Endothelial cell of umbilical vein (primary cell): Measurements from ENCODE around the gene TBC1D23. TPM values are rescaled to one million over a fixed set of nuclear protein-coding genes. Genes with fewer than 3 reads are reported as not detected.

Source experiments
- BruUV-seq: library from RNA; stranded (reverse); fragments of 400-500 nt; replicated peaks from 2 replicates; lab custom pipeline; 2021; lab: Mats Ljungman, UMichigan
- CTCF ChIA-PET: fragments of 300-600, 350-600 bp; sonication (Branson Sonifier 250); formaldehyde crosslinking; loops from one replicate; lab custom pipeline; 2021; ENCODE audit warnings: antibody characterized with exemption, inconsistent platforms; lab: Charles Lee
- POLR2A ChIA-PET: fragments of 300-600, 350-600 bp; sonication (Branson Sonifier 250); formaldehyde crosslinking; loops from one replicate; lab custom pipeline; 2021; ENCODE audit warnings: antibody characterized with exemption, inconsistent platforms; lab: Charles Lee
- DNase-seq: peaks from one replicate; pipeline ENCODE4 v3.0.0-alpha.2; 2011; ENCODE audit warnings: low read depth, low spot score
- FAIRE-seq: peaks from 2 replicates; lab custom pipeline; 2011; peaks lifted over from hg19 to GRCh38; lab: Jason Lieb, UNC
- H2AFZ ChIP-seq: 2 replicates; pipeline ENCODE4 v1.6.0; 2012; ENCODE audit warnings: low read depth, low read length, control low read depth, inconsistent platforms
- H3K27ac ChIP-seq: 2 replicates; pipeline ENCODE4 v1.5.1; 2011; ENCODE audit warnings: low read depth, mild to moderate bottlenecking, control low read depth, low read length, moderate library complexity; ENCODE audit not compliant: insufficient read depth
- H3K27me3 ChIP-seq, 2 experiments: 2 replicates each; pipeline versions ENCODE4 v1.6.0 to v1.6.1; 2011; ENCODE audit warnings: low read length in 2 of 2, mixed read lengths in 1 of 2; ENCODE audit not compliant: control insufficient read depth in 2 of 2, insufficient read depth in 2 of 2
- H3K36me3 ChIP-seq, 2 experiments: 2 replicates in 1 of 2; 3 replicates in 1 of 2; pipeline ENCODE4 v1.5.1; 2011; ENCODE audit warnings: low read length in 2 of 2, mild to moderate bottlenecking in 1 of 2, moderate library complexity in 1 of 2; ENCODE audit not compliant: control insufficient read depth in 2 of 2, insufficient read depth in 2 of 2; ENCODE audit errors: extremely low read depth in 1 of 2
- H3K4me1 ChIP-seq: 3 replicates; pipeline ENCODE4 v1.5.1; 2011; ENCODE audit warnings: mild to moderate bottlenecking, low read length; ENCODE audit not compliant: control insufficient read depth, insufficient read depth; ENCODE audit errors: extremely low read depth
- H3K4me2 ChIP-seq: 2 replicates; pipeline ENCODE4 v1.6.1; 2011; ENCODE audit warnings: low read length, control low read depth, mixed read lengths; ENCODE audit not compliant: insufficient read depth
- H3K4me3 ChIP-seq, 3 experiments: fragments of 200-600 bp in 1 of 3; sonication (generic), shearing (Covaris generic) in 1 of 3; replicated peaks in 1 of 3; 2 replicates each; pipeline ENCODE4 v1.5.1; 2011 to 2016; ENCODE audit warnings: control low read depth in 3 of 3, low read length in 3 of 3, mild to moderate bottlenecking in 2 of 3, inconsistent platforms in 1 of 3, low read depth in 1 of 3, moderate library complexity in 1 of 3; ENCODE audit not compliant: insufficient read depth in 1 of 3
- H3K79me2 ChIP-seq: 2 replicates; pipeline ENCODE4 v1.6.0; 2012; ENCODE audit warnings: low read length, inconsistent platforms; ENCODE audit not compliant: control insufficient read depth, insufficient read depth
- H3K9ac ChIP-seq: replicated peaks from 2 replicates; pipeline ENCODE3; 2011; ENCODE audit warnings: low read length, control low read depth; ENCODE audit not compliant: insufficient read depth; ENCODE audit errors: extremely low read depth
- H3K9me1 ChIP-seq: replicated peaks from 3 replicates; pipeline ENCODE4 v1.6.0; 2011; ENCODE audit warnings: mild to moderate bottlenecking, low read length; ENCODE audit not compliant: control insufficient read depth, insufficient read depth; ENCODE audit errors: extremely low read depth
- H3K9me3 ChIP-seq: replicated peaks from 2 replicates; pipeline ENCODE4 v1.5.1; 2012; ENCODE audit warnings: low read length, inconsistent platforms; ENCODE audit not compliant: control insufficient read depth, insufficient read depth
- H4K20me1 ChIP-seq: replicated peaks from 2 replicates; pipeline ENCODE3; 2011; ENCODE audit warnings: mild to moderate bottlenecking, low read length; ENCODE audit not compliant: control insufficient read depth, insufficient read depth; ENCODE audit errors: extremely low read depth
- EZH2 ChIP-seq: IDR thresholded peaks from 2 replicates; pipeline ENCODE4 v1.6.1; 2012; ENCODE audit warnings: borderline replicate concordance, low read depth, mild to moderate bottlenecking, moderate library complexity, low read length, inconsistent platforms; ENCODE audit not compliant: severe bottlenecking
- GATA2 ChIP-seq: IDR thresholded peaks from 2 replicates; pipeline ENCODE4 v1.7.0; 2011; ENCODE audit warnings: low read depth, mild to moderate bottlenecking, moderate library complexity, mixed read lengths, low read length; ENCODE audit not compliant: insufficient read length, insufficient read depth
- JUN ChIP-seq: IDR thresholded peaks from 2 replicates; pipeline ENCODE4 v1.6.1; 2011; ENCODE audit warnings: borderline replicate concordance, low read depth; ENCODE audit not compliant: insufficient read length, insufficient read depth
- MAX ChIP-seq: IDR thresholded peaks from 2 replicates; pipeline ENCODE4 v1.6.1; 2011; ENCODE audit not compliant: insufficient read depth, insufficient read length
- MYC ChIP-seq: IDR thresholded peaks from one replicate; pipeline ENCODE4 v1.6.1; 2011; ENCODE audit warnings: mild to moderate bottlenecking, low read depth, low read length
- POLR2A ChIP-seq: IDR thresholded peaks from 2 replicates; pipeline ENCODE4 v1.6.1; 2012; ENCODE audit warnings: low read depth, mild to moderate bottlenecking, control low read depth, low read length
- POLR2AphosphoS5 ChIP-seq: IDR thresholded peaks from 2 replicates; pipeline ENCODE4 v1.6.1; 2012; ENCODE audit warnings: low read depth, mild to moderate bottlenecking, control low read depth, low read length, moderate library complexity; ENCODE audit not compliant: insufficient read depth
- dilution Hi-C: fragments of 300-500 bp; cut with MboI; formaldehyde crosslinking; loops from one replicate; pipeline ENCODE4 v1.15.0; 2019; ENCODE audit warnings: low sequenced_read_pairs; ENCODE audit not compliant: extremely low pct_ligation_motif_present
- intact Hi-C: fragments of 100-400 bp; cut with micrococcal nuclease; formaldehyde crosslinking; loops from one replicate; pipeline ENCODE4 v1.10.0; 2022
- polyA plus RNA-seq, 4 experiments: library from polyadenylated mRNA; depleted of rRNA in 3 of 4; stranded (reverse) in 3 of 4; unstranded in 1 of 4; fragments of >200 nt; gene quantifications; 2 replicates each; pipeline versions ENCODE4 v1.2.1 to v1.2.3, GENCODE V29; 2011 to 2012; ENCODE audit warnings: missing spikeins in 1 of 4
- total RNA-seq: library from RNA; stranded (reverse); gene quantifications from 2 replicates; pipeline ENCODE4 v1.2.3, GENCODE V29; 2021
- TF ChIP-seq, protein P1 (sequence below), 2 donors: IDR thresholded peaks; 1 replicate in 1 of 2; 2 replicates in 1 of 2; pipeline ENCODE4 v1.5.1; 2011; ENCODE audit warnings: low read length in 2 of 2, mild to moderate bottlenecking in 2 of 2, moderate library complexity in 2 of 2, control low read depth in 1 of 2, inconsistent platforms in 1 of 2, low read depth in 1 of 2; ENCODE audit not compliant: insufficient read depth in 1 of 2; ENCODE audit errors: extremely low read depth in 1 of 2

TBC1D23 gene
- total and polyA plus RNA-seq, 2 donors (not counting 3 experiments of a cell fraction or from before 2014, with no cell fraction given): 10.3 to 34.8 TPM

DNA sequence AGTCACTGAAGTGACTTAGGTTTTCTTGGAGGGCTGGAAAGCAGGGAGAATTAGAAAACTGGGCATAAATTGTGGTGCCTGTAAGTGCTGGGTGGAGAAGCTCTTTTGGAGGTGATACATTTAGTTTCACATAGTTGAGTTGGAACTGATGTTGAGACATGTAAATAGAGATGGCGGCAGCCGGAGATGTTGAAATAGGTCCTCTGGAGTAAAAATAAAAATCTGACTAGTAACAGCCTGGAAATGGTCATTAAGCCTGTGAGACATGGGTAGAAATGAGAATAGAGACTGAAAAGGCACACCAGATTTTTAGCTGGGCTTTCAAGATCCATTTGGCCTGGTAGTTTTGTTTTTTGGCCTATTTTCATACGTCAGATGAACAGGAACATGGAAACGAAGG, 70.9 kb downstream of the TBC1D23 start:
- ChIA-PET CTCF (interaction anchor here (0.6 to 2.2 kb wide), 7 partner anchors 9 to 506 kb away, joined by 3 to 7 read pairs (median 5); no protein-coding TSS in a partner anchor), POLR2A (interaction anchor here (0.6 kb wide), 1 partner anchor 153 kb away, joined by 3 read pairs; no protein-coding TSS in a partner anchor)
- BruUV-seq: no TSS peak
- Histone ChIP-seq H4K20me1 (no peaks in the 10 kb centered on the region), H3K9me1 (no peaks in the 10 kb centered on the region), H3K79me2 (no peaks in the 10 kb centered on the region), H2AFZ (no peak overlapping the region), H3K27me3 (no peaks in the 10 kb centered on the region), H3K9ac (no peak overlapping the region), H3K4me1 (peaks cover 10% of the 10 kb centered on the region), H3K4me2 (no peak overlapping the region), H3K27ac (no peak overlapping the region), H3K9me3 (no peaks in the 10 kb centered on the region), H3K4me3 (no peak overlapping the region), H3K36me3 (no peaks in the 10 kb centered on the region)
- dilution Hi-C loops (no loop called here), intact Hi-C loops (no loop called here)
- TF ChIP-seq POLR2AphosphoS5: no peak
- TF ChIP-seq, protein P1, sequence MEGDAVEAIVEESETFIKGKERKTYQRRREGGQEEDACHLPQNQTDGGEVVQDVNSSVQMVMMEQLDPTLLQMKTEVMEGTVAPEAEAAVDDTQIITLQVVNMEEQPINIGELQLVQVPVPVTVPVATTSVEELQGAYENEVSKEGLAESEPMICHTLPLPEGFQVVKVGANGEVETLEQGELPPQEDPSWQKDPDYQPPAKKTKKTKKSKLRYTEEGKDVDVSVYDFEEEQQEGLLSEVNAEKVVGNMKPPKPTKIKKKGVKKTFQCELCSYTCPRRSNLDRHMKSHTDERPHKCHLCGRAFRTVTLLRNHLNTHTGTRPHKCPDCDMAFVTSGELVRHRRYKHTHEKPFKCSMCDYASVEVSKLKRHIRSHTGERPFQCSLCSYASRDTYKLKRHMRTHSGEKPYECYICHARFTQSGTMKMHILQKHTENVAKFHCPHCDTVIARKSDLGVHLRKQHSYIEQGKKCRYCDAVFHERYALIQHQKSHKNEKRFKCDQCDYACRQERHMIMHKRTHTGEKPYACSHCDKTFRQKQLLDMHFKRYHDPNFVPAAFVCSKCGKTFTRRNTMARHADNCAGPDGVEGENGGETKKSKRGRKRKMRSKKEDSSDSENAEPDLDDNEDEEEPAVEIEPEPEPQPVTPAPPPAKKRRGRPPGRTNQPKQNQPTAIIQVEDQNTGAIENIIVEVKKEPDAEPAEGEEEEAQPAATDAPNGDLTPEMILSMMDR (IDR thresholded peaks at IDR 0.05; ENCODE audit: extremely low read depth in 1 of 2, insufficient read depth in 1 of 2, low read depth in 1 of 2, low read length in 2 of 2): no peak
- TF ChIP-seq EZH2: no peak
- TF ChIP-seq MYC: no peak
- no peak for TF ChIP-seq POLR2A
- TF ChIP-seq JUN: no peak
- TF ChIP-seq MAX: no peak
- no peak for TF ChIP-seq GATA2
- FAIRE-seq (no peak), DNase-seq (no peak)
